ENCODE results near the gene MED9.
A peak's percentile ranks its signal among the peaks of the same experiment; 100 is the strongest.

The MED9 gene

DNA sequence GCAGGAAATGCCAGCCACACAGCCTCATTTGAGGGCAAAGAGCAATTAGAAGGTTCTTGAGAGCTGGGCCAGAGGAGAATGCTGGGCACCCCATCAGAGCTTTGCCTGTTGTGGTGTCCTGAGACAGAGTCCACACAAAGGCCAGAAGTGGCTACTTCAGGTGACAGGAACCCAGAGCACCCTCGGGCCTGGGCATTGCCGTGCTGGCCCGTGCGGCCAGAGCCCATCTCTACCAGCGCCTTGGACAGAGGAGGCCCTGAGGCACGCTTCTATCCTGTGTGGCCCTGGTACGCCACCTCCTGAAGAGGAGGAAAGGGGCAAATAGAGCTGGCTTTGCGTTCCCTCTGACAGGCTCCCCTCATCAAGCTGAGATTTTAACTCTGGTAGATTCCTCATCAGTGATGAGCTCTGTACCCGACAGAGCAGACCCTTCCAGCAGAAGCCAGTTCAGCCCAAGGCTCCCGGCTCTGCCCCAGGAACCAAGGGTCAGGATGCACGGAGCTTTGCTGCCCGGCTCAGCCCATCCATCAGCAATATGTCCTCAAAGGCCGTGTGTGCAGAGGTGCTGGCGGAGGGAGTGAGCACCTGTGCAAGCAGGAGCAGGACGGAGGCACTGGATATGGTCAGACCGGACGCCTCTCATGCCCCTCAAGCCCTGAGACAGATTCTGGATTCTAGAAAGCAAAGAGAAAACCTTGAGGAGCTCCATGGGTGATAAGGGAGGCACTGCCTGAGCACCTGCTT, 22.8 kb downstream of the MED9 start:
- Histone ChIP-seq H3K4me2 (ENCODE audit: low read depth, low read length, poor library complexity, severe bottlenecking) (no peak overlapping the region), H4K20me1 (ENCODE audit: low read depth, low read length) (no peaks in the 10 kb centered on the region; the same call in 1 of the 2 replicates), H3K9ac (ENCODE audit: low read length) (no peak overlapping the region), H3K27me3 (ENCODE audit: low read length) (no peaks in the 10 kb centered on the region), H3K79me2 (ENCODE audit: insufficient read depth, low read length) (no peaks in the 10 kb centered on the region), H3K36me3 (ENCODE audit: low read length) (no peaks in the 10 kb centered on the region), H3K9me2 (replicated peaks; ENCODE audit: insufficient read depth, low read length) (no peaks in the 10 kb centered on the region), H2AFZ (ENCODE audit: low read depth, low read length, severe bottlenecking) (no peak overlapping the region), H3K9me3 (ENCODE audit: insufficient read depth, low read length) (no peaks in the 10 kb centered on the region), H3F3A (ENCODE audit: insufficient read depth) (no peaks in the 10 kb centered on the region), H3K4me3 (ENCODE audit: insufficient read depth, low read length, poor library complexity, severe bottlenecking) (no peak overlapping the region), H3K27ac (ENCODE audit: low read depth, low read length) (no peak overlapping the region)
- TF ChIP-seq, protein P1, sequence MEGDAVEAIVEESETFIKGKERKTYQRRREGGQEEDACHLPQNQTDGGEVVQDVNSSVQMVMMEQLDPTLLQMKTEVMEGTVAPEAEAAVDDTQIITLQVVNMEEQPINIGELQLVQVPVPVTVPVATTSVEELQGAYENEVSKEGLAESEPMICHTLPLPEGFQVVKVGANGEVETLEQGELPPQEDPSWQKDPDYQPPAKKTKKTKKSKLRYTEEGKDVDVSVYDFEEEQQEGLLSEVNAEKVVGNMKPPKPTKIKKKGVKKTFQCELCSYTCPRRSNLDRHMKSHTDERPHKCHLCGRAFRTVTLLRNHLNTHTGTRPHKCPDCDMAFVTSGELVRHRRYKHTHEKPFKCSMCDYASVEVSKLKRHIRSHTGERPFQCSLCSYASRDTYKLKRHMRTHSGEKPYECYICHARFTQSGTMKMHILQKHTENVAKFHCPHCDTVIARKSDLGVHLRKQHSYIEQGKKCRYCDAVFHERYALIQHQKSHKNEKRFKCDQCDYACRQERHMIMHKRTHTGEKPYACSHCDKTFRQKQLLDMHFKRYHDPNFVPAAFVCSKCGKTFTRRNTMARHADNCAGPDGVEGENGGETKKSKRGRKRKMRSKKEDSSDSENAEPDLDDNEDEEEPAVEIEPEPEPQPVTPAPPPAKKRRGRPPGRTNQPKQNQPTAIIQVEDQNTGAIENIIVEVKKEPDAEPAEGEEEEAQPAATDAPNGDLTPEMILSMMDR (IDR thresholded peaks at IDR 0.05; ENCODE audit: insufficient read depth, low read length, poor library complexity, severe bottlenecking), result no peak
- no peak for TF ChIP-seq EZH2phosphoT487 (conservative IDR thresholded peaks at IDR 0.05; ENCODE audit: low read length)

DNA sequence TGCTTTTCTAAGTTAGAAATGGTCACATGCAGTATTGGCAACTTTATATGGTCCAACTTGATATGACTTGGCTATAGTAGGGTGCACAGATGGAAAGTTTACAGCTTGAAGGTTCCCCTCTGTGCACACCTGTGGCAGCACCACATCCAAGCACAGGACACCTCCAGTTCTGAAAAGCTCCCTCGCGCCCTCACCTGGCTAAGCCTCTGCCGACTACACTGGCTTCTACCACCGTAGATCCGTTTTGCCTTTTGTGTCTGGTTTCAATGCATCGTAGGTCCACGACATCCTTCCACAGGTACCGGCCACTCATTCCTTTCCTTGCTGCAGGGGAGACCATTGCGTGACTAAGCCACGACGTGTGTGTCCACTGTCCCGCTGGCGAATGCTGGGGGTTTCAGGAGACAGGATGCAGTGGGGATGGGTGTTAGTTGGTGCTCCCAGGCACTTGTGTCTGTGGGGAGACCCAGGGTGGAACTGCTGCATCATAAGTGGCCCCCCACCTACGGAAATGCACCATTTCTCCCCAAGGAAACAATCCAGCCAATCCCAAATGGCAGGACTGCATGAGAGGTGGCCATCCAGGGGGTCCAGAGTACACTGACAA, 24.3 kb downstream of the MED9 start:
- no peak overlapping the region for H3K9ac ChIP-seq (ENCODE audit: low read length)
- no peak overlapping the region for H3K4me3 ChIP-seq (ENCODE audit: insufficient read depth, low read length, poor library complexity, severe bottlenecking)
- no peaks in the 10 kb centered on the region; the same call in 1 of the 2 replicates for H4K20me1 ChIP-seq (ENCODE audit: low read depth, low read length)
- H3K36me3 ChIP-seq (ENCODE audit: low read length), result no peaks in the 10 kb centered on the region
- H3F3A ChIP-seq (ENCODE audit: insufficient read depth), result no peaks in the 10 kb centered on the region
- no peak overlapping the region for H3K27ac ChIP-seq (ENCODE audit: low read depth, low read length)
- no peaks in the 10 kb centered on the region for H3K9me3 ChIP-seq (ENCODE audit: insufficient read depth, low read length)
- H3K9me2 ChIP-seq (replicated peaks; ENCODE audit: insufficient read depth, low read length), result no peaks in the 10 kb centered on the region
- no peaks in the 10 kb centered on the region for H3K27me3 ChIP-seq (ENCODE audit: low read length)
- H2AFZ ChIP-seq (ENCODE audit: low read depth, low read length, severe bottlenecking), result no peak overlapping the region
- H3K4me2 ChIP-seq (ENCODE audit: low read depth, low read length, poor library complexity, severe bottlenecking), result no peak overlapping the region
- no peaks in the 10 kb centered on the region for H3K79me2 ChIP-seq (ENCODE audit: insufficient read depth, low read length)
- TF ChIP-seq, protein P1 (IDR thresholded peaks at IDR 0.05; ENCODE audit: insufficient read depth, low read length, poor library complexity, severe bottlenecking), result peak; percentile 21
- TF ChIP-seq EZH2phosphoT487 (conservative IDR thresholded peaks at IDR 0.05; ENCODE audit: low read length), result no peak

DNA sequence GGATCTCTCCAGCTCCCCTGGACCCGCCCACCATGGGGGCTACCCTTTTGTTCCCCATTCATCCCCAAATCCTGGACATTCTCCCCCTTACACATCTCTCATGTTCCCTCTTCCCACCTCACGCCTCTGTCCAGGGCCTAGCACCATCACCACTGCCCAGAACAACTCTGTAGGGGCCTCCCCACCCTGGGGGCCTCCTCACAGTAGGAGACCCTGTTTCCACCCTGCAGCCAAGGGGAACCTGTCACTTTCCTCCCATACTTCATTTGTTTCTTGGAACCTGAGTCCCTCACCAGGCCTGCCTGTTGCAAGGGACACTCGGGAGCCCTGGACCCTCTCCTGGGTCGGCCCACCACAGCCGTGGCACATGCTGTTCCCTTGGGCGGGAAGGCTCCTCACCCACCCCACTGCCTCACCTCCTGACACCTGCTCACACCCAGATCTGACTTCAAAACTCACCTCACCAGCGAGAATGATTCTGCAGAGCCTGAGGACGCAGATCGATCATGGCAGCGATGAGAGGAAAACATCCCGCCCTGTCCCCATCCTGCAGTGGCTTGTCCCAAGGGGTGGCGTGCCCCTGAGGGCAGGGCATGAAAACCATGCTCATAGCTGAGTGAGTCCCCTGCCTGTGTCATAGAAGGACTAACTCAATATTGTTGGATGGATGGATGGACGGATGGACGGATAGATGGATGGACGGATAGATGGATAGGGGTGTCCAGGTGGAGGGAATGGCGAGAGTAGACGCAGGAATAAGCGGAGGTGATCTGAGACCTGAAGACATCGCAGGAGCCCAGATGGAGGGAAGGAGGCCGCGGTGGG, 26.2 kb downstream of the MED9 start:
- H4K20me1 ChIP-seq (ENCODE audit: low read depth, low read length), result no peaks in the 10 kb centered on the region; the same call in 1 of the 2 replicates
- no peaks in the 10 kb centered on the region for H3K36me3 ChIP-seq (ENCODE audit: low read length)
- H3K9ac ChIP-seq (ENCODE audit: low read length), result no peak overlapping the region
- no peaks in the 10 kb centered on the region for H3K9me3 ChIP-seq (ENCODE audit: insufficient read depth, low read length)
- no peaks in the 10 kb centered on the region for H3K27me3 ChIP-seq (ENCODE audit: low read length)
- H2AFZ ChIP-seq (ENCODE audit: low read depth, low read length, severe bottlenecking), result no peak overlapping the region
- H3K27ac ChIP-seq (ENCODE audit: low read depth, low read length), result no peak overlapping the region
- TF ChIP-seq, protein P1 (IDR thresholded peaks at IDR 0.05; ENCODE audit: insufficient read depth, low read length, poor library complexity, severe bottlenecking), result no peak
- H3K9me2 ChIP-seq (replicated peaks; ENCODE audit: insufficient read depth, low read length), result no peaks in the 10 kb centered on the region
- no peaks in the 10 kb centered on the region for H3F3A ChIP-seq (ENCODE audit: insufficient read depth)
- no peak overlapping the region for H3K4me3 ChIP-seq (ENCODE audit: insufficient read depth, low read length, poor library complexity, severe bottlenecking)
- H3K79me2 ChIP-seq (ENCODE audit: insufficient read depth, low read length), result no peaks in the 10 kb centered on the region
- no peak overlapping the region for H3K4me2 ChIP-seq (ENCODE audit: low read depth, low read length, poor library complexity, severe bottlenecking)

Data from SU-DHL-6 (cell line).